Measurements from ENCODE around the gene IQCH. TPM values are rescaled to one million over a fixed set of nuclear protein-coding genes. Genes with fewer than 3 reads are reported as not detected.

The IQCH gene
- total and polyA plus RNA-seq, 2 of the 4 experiments (the other 2 are of a cell fraction), result 0.60 to 2.5 TPM

GRCh38 chr15:67542420-67543347 is 288.1 kb downstream of the IQCH start, which contains the start of gene MAP2K5:
MAP2K5 (plus strand) TSS chr15:67542703; CDS start chr15:67543336, 633 bp downstream.
- H4K91ac ChIP-seq (ENCODE audit: insufficient read depth, low read depth, low read length), result peak within 1 kb of the TSS; percentile 75
- H3K9ac ChIP-seq (ENCODE audit: low read depth, low read length), result peak within 1 kb of the TSS; percentile 90
- H4K20me1 ChIP-seq (ENCODE audit: insufficient read depth, low read length), result no peaks in the 10 kb centered on the region
- H2BK5ac ChIP-seq (ENCODE audit: low read depth, low read length, poor library complexity, severe bottlenecking), result peak within 1 kb of the TSS; percentile 52
- peak within 1 kb of the TSS; percentile 50 for H3K56ac ChIP-seq (ENCODE audit: extremely low read depth, insufficient read depth, low read length)
- 0% methylated on average over 37 of the region's 91 CpGs; no CpG with 5 or more reads in 1 of the 2 experiments for WGBS, 2 experiments (ENCODE audit: extremely low coverage in 2 of 2, insufficient read length in 1 of 2)
- ChIA-PET POLR2A (ENCODE audit: unreplicated experiment) (interaction anchor here (0.6 to 0.7 kb wide), 2 partner anchors 73 to 606 kb away, joined by 3 to 10 read pairs; no protein-coding TSS in a partner anchor), CTCF (no interaction called here)
- peak within 1 kb of the TSS; percentile 71 for H3K27ac ChIP-seq (ENCODE audit: insufficient read depth, low read length)
- peaks cover 9% of the 10 kb centered on the region for H3K4me1 ChIP-seq (ENCODE audit: control insufficient read depth, insufficient read depth, low read length)
- BruUV-seq (replicated peaks), result TSS peak; percentile 93
- dilution Hi-C loops (cut with HindIII; ENCODE audit: low sequenced_read_pairs, unreplicated experiment), result no loop called here
- peak within 1 kb of the TSS; percentile 81 for H2AK9ac ChIP-seq (replicated peaks; ENCODE audit: low read depth, low read length, poor library complexity)
- peak within 1 kb of the TSS; percentile 52 for H2BK120ac ChIP-seq (ENCODE audit: low read depth, low read length)
- no peaks in the 10 kb centered on the region for H3K9me3 ChIP-seq (ENCODE audit: control insufficient read depth, insufficient read depth, low read length)
- peak within 1 kb of the TSS; percentile 10; the same call in 1 of the 3 replicates for H2BK15ac ChIP-seq (ENCODE audit: low read depth, low read length)
- H3K9me1 ChIP-seq (ENCODE audit: insufficient read depth, low read length), result no peaks in the 10 kb centered on the region
- peak within 1 kb of the TSS; percentile 93 for H3K14ac ChIP-seq (replicated peaks; ENCODE audit: low read depth, low read length)
- no peak within 1 kb of the TSS for H2BK20ac ChIP-seq (ENCODE audit: low read depth, low read length)
- peak within 1 kb of the TSS; percentile 57; the same call in 1 of the 2 replicates for H2AK5ac ChIP-seq (ENCODE audit: low read depth, low read length)
- peak; percentile 97 for ATAC-seq (ENCODE audit: low read depth)
- H3K18ac ChIP-seq (ENCODE audit: low read depth, low read length), result peak within 1 kb of the TSS; percentile 34
- intact Hi-C loops (cut with micrococcal nuclease), result loop anchor here (2.0 to 5.0 kb wide), 2 partner anchors 20 to 290 kb away; no protein-coding TSS in a partner anchor
- H3K4me2 ChIP-seq (ENCODE audit: low read depth, low read length), result peak within 1 kb of the TSS; percentile 98
- H4K8ac ChIP-seq (ENCODE audit: low read depth in 2 of 2, low read length in 2 of 2), result peak within 1 kb of the TSS; percentile 95 to 99
- H3K27me3 ChIP-seq (ENCODE audit: control insufficient read depth, insufficient read depth, low read length), result no peaks in the 10 kb centered on the region
- no peak for TF ChIP-seq CHD1 (IDR thresholded peaks at IDR 0.05; ENCODE audit: low read depth, low read length)
- no peak for TF ChIP-seq RAD21 (IDR thresholded peaks at IDR 0.05; ENCODE audit: low read length)
- TF ChIP-seq ELK1 (IDR thresholded peaks at IDR 0.05; ENCODE audit: borderline replicate concordance, low read depth, low read length), result no peak
- TF ChIP-seq FOS (IDR thresholded peaks at IDR 0.05; ENCODE audit: low read depth, low read length), result no peak
- TF ChIP-seq MXI1 (IDR thresholded peaks at IDR 0.05; ENCODE audit: borderline replicate concordance, low read depth, low read length), result peak; percentile 85
- no peak for TF ChIP-seq BHLHE40 (IDR thresholded peaks at IDR 0.05; ENCODE audit: low read depth, low read length)
- TF ChIP-seq MAZ (IDR thresholded peaks at IDR 0.05; ENCODE audit: borderline replicate concordance, low read depth, low read length), result peak; percentile 61; the same call in 1 of the 2 replicates
- TF ChIP-seq RCOR1 (IDR thresholded peaks at IDR 0.05; ENCODE audit: insufficient replicate concordance, low read length), result no peak
- no peak for TF ChIP-seq CEBPB (IDR thresholded peaks at IDR 0.05; ENCODE audit: low read depth, low read length)
- H3K36me3 ChIP-seq (ENCODE audit: control insufficient read depth, insufficient read depth, low read length), result peaks cover 9% of the 10 kb centered on the region; the same call in 1 of the 2 replicates
- peak within 1 kb of the TSS; percentile 96 for H2AFZ ChIP-seq (replicated peaks; ENCODE audit: low read length, poor library complexity)
- H3K79me1 ChIP-seq (ENCODE audit: low read depth in 1 of 2, low read length in 2 of 2), result peaks cover 25 to 31% of the 10 kb centered on the region in 2 experiments
- in situ Hi-C loops (cut with MboI; ENCODE audit: low sequenced_read_pairs), result no loop called here
- peak within 1 kb of the TSS; percentile 85 for H3K4ac ChIP-seq (ENCODE audit: low read depth, low read length)
- peak; percentile 57 for DNase-seq
- peak within 1 kb of the TSS; percentile 97 for H3K23ac ChIP-seq (ENCODE audit: low read depth, low read length)
- H3K4me3 ChIP-seq (ENCODE audit: insufficient read depth, low read depth, low read length), result peak within 1 kb of the TSS; percentile 88
- peak within 1 kb of the TSS; percentile 89 for H4K5ac ChIP-seq (ENCODE audit: low read depth, low read length)
